Astrocyte of the cerebellum (primary cell): ENCODE data around the gene CCDC170.

Experiments
- DNase-seq: peaks from one replicate; pipeline ENCODE4 v3.0.0-alpha.2; 2011; ENCODE audit warnings: low read depth
- H3K4me3 ChIP-seq: 2 replicates; pipeline ENCODE4 v1.5.1; 2011; ENCODE audit warnings: mild to moderate bottlenecking, low read depth, low read length, moderate library complexity
- in situ Hi-C: cut with HindIII; loops from 2 replicates; pipeline ENCODE4 v1.10.0; 2017; ENCODE audit warnings: low sequenced_read_pairs
- TF ChIP-seq, protein P1 (sequence below): IDR thresholded peaks from 2 replicates; pipeline ENCODE4 v1.5.1; 2012; ENCODE audit warnings: low read length, low read depth, moderate library complexity, mild to moderate bottlenecking; ENCODE audit errors: missing control alignments

The CCDC170 gene

DNA sequence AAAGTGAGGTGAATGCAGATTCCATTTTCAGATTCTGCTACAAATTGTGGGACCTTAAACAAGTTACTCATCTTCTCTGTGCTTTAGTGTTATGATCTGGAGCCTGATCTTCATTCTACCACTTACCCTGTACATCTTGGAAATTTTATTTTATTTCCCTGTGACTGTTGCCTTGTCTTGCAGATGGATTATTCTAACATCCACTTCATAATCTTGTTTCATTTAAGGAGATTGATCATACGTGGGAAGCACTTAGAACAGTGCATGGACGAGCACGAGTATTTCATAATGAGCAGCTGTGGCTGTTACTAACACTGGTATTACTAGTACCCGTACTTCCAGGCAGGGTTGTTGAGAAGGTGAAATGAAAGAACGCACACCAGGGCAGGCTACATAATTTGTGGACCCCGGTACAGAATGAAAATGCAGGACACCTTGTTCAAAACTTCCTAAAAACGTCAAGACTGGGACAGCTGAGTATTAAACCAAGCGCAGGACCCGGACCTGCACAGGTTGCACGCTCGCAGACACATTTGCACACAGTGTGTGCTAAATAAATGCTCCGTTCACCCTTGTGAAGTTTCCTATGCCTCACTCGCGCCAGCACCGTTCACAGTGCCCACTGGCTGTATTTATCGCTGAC is 535 bp upstream of the CCDC170 start:
- TF ChIP-seq, protein P1, sequence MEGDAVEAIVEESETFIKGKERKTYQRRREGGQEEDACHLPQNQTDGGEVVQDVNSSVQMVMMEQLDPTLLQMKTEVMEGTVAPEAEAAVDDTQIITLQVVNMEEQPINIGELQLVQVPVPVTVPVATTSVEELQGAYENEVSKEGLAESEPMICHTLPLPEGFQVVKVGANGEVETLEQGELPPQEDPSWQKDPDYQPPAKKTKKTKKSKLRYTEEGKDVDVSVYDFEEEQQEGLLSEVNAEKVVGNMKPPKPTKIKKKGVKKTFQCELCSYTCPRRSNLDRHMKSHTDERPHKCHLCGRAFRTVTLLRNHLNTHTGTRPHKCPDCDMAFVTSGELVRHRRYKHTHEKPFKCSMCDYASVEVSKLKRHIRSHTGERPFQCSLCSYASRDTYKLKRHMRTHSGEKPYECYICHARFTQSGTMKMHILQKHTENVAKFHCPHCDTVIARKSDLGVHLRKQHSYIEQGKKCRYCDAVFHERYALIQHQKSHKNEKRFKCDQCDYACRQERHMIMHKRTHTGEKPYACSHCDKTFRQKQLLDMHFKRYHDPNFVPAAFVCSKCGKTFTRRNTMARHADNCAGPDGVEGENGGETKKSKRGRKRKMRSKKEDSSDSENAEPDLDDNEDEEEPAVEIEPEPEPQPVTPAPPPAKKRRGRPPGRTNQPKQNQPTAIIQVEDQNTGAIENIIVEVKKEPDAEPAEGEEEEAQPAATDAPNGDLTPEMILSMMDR, result no peak
- H3K4me3 ChIP-seq, result peak overlapping the region; percentile 65
- DNase-seq, result no peak
- in situ Hi-C loops, result no loop called here

DNA sequence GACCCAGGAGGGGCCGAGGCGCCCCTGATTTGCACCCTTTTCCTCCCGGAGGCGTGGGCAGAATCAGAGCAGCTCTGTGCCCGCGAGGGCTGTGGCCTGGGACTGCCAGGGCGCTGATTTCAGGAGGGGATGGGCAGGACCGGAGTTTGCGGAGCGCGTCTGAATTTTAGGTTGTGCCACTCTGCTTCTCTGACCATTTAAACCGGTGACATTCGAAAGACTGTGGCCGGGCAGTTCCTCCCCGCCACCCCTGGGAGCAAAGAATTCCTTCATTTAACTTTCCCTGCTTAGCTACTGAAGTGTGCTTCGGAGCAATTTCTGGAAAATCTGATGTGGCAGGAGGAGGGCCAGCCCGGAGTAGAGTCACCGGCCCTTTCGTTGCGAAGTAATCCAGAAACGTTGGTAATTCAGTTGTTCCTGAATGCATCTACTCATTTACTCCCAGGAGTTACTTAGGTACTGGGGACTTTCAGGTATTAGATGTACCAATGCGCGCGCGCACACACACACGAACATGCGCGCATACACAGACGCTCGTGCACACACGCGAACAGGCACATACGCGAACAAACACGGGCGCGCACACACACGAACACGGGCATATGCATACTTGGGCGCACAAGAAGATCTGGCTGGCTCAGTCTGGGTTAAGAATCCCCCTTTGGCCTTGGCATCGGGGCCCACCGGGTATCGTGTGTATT is 568 bp downstream of the CCDC170 start:
- TF ChIP-seq, protein P1, result no peak
- peak; percentile 9 for DNase-seq
- H3K4me3 ChIP-seq, result peak overlapping the region; percentile 65
- in situ Hi-C loops, result no loop called here

DNA sequence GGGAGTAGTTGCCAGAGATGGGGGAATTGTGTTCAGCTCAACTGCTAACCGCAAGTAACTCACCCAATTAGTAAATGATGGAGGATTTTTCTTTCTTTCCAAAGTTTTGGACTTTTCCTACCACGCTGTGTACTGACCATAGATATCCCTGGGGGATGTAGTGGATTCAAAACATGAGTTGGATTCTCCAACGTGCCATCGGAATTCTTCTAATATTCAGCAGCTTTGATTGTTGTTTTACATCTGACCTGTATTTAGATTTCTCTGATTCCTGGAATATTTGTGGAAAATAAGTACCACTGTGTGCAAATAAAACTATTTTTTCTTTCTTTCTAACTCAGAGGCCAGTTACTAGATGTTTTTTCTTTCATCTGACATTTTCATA is 1.1 kb downstream of the CCDC170 start:
- H3K4me3 ChIP-seq, result peak overlapping the region; percentile 65
- in situ Hi-C loops, result no loop called here
- DNase-seq, result peak; percentile 8
- TF ChIP-seq, protein P1, result no peak

DNA sequence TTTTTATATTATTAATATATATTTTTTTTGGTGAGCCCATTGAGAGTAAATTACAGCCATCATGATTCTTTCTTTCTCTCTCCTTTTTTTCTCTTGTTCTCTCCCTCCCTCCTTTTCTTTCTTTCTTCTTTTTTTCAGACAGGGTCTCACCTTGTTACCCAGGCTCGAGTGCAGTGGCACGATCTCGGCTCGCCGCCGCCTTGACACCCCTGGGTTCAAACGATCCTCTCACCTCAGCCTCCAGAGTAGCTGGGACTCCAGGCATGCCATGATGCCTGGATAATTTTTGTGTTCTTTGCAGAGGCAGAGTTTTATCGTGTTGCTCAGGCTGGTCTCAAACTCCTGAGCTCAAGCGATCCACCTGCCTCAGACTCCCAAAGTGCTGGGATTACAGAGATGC is 1.6 kb downstream of the CCDC170 start:
- DNase-seq, result no peak
- TF ChIP-seq, protein P1, result no peak
- in situ Hi-C loops, result no loop called here
- H3K4me3 ChIP-seq, result no peak overlapping the region

DNA sequence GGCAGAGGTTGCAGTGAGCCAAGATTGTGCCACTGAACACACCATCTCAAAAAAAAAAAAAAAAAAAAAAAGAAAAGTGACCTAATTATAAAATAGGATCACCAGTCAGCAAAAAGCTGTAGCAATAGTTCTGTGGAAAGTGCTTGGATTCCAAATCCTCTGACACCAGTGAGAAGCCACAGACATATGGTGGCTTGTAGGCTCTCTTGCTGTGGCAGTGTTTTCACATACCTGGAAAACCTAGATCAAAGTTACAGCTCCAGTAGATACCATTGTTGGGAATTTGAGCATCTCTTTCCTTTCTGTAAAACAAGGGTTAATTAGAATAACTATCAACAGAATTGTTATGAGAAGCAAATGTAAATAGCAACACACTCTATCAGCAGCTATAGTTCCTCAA is 4.1 kb downstream of the CCDC170 start:
- no peak overlapping the region for H3K4me3 ChIP-seq
- in situ Hi-C loops, result no loop called here
- TF ChIP-seq, protein P1, result no peak
- DNase-seq, result no peak

DNA sequence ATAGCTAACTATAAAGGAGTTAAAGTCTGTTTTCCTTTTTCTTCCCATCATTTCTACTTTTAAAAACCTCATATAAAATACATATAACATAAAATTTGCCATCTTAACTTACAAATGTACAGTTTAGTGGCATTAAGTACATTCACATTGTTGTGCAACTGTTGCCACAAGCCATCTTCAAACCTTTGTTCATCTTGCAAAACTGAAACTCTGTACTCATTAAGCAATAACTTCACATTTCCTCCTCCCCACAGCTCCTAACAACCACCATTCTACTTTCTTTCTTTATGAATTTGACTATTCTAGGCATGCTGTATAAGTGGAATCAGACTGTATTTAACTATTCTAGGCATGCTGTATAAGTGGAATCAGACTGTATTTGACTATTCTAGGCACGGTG is 4.5 kb downstream of the CCDC170 start:
- DNase-seq, result no peak
- H3K4me3 ChIP-seq, result no peak overlapping the region
- in situ Hi-C loops, result no loop called here
- TF ChIP-seq, protein P1, result no peak
